Measurements from ENCODE around the gene PAGR1. TPM values are rescaled to one million over a fixed set of nuclear protein-coding genes. Genes with fewer than 3 reads are reported as not detected.

PAGR1 gene
- total RNA-seq, 1 donor from 2014 or later = 47.2 TPM

- Histone ChIP-seq H3K4me3 (peak overlapping the region; percentile 83), H3K27ac (peak overlapping the region; percentile 49), H4K20me1 (ENCODE audit: low read depth) (peaks cover 47% of the 10 kb centered on the region), H3F3A (ENCODE audit: low read depth) (peaks cover 78% of the 10 kb centered on the region), H3K4me2 (peak overlapping the region; percentile 88), H3K36me3 (no peaks in the 10 kb centered on the region), H3K9me3 (ENCODE audit: low read depth) (no peaks in the 10 kb centered on the region), H2AFZ (replicated peaks) (no peak overlapping the region), H3K27me3 (no peaks in the 10 kb centered on the region), H3K9ac (no peak overlapping the region), H3K79me2 (ENCODE audit: low read depth) (peaks cover 78% of the 10 kb centered on the region), H3K4me1 (peaks cover 50% of the 10 kb centered on the region)
- Mint-ChIP-seq H3K4me1 (peaks cover 66% of the 10 kb centered on the region), H3K27ac (peak overlapping the region; percentile 34), H3K9me3 (no peaks in the 10 kb centered on the region), H3K4me3 (peak overlapping the region; percentile 98), H3K27me3 (ENCODE audit: insufficient read depth, low read depth) (peaks cover 15% of the 10 kb centered on the region), H3K36me3 (peaks cover 12% of the 10 kb centered on the region)
- TF ChIP-seq EZH2phosphoT487 (IDR thresholded peaks at IDR 0.05) (no peak), CTCF (IDR thresholded peaks at IDR 0.05) (no peak), EZH2 (IDR thresholded peaks at IDR 0.05) (no peak)
- peak; percentile 52 for DNase-seq (ENCODE audit: low spot score)
These were observed 2.0 kb upstream of the PAGR1 start for GRCh38 chr16:29813644-29814562.

GRCh38 chr16:29814592-29814991 is 1.4 kb upstream of the PAGR1 start:
- H2AFZ ChIP-seq (replicated peaks) = no peak overlapping the region
- peak overlapping the region; percentile 49 for H3K27ac ChIP-seq
- peaks cover 69% of the 10 kb centered on the region for H3K4me1 Mint-ChIP-seq

GRCh38 chr16:29815032-29815721 is 775 bp upstream of the PAGR1 start:
- peak; percentile 55 for DNase-seq (ENCODE audit: low spot score)
- H3K9me3 ChIP-seq (ENCODE audit: low read depth) = no peaks in the 10 kb centered on the region
- Mint-ChIP-seq H3K9me3 (no peaks in the 10 kb centered on the region), H3K4me1 (peaks cover 68% of the 10 kb centered on the region), H3K27me3 (ENCODE audit: insufficient read depth, low read depth) (peaks cover 14% of the 10 kb centered on the region), H3K4me3 (peak overlapping the region; percentile 98), H3K36me3 (peaks cover 14% of the 10 kb centered on the region), H3K27ac (no peak overlapping the region)
- H3K27me3 ChIP-seq = no peaks in the 10 kb centered on the region
- H3K36me3 ChIP-seq = no peaks in the 10 kb centered on the region
- H3K4me1 ChIP-seq = peaks cover 37% of the 10 kb centered on the region
- peaks cover 66% of the 10 kb centered on the region for H3F3A ChIP-seq (ENCODE audit: low read depth)
- peaks cover 45% of the 10 kb centered on the region for H4K20me1 ChIP-seq (ENCODE audit: low read depth)
- H3K4me2 ChIP-seq = peak overlapping the region; percentile 88
- H3K27ac ChIP-seq = peak overlapping the region; percentile 49
- H2AFZ ChIP-seq (replicated peaks) = no peak overlapping the region
- peaks cover 70% of the 10 kb centered on the region for H3K79me2 ChIP-seq (ENCODE audit: low read depth)
- H3K9ac ChIP-seq = no peak overlapping the region
- peak overlapping the region; percentile 83 for H3K4me3 ChIP-seq
- TF ChIP-seq EZH2 (IDR thresholded peaks at IDR 0.05) (no peak), CTCF (IDR thresholded peaks at IDR 0.05) (no peak), EZH2phosphoT487 (IDR thresholded peaks at IDR 0.05) (no peak)

More at GRCh38 chr16:29814592-29814991, 1.4 kb upstream of the PAGR1 start:
- H3K27me3 Mint-ChIP-seq (ENCODE audit: insufficient read depth, low read depth) = peaks cover 14% of the 10 kb centered on the region
- TF ChIP-seq CTCF (IDR thresholded peaks at IDR 0.05) = no peak
- TF ChIP-seq EZH2 (IDR thresholded peaks at IDR 0.05) = no peak
- no peak for TF ChIP-seq EZH2phosphoT487 (IDR thresholded peaks at IDR 0.05)
- Histone ChIP-seq H3K4me2 (peak overlapping the region; percentile 88), H3K4me1 (peaks cover 43% of the 10 kb centered on the region), H3K27me3 (no peaks in the 10 kb centered on the region), H3K9ac (no peak overlapping the region), H4K20me1 (ENCODE audit: low read depth) (peaks cover 45% of the 10 kb centered on the region), H3F3A (ENCODE audit: low read depth) (peaks cover 72% of the 10 kb centered on the region), H3K79me2 (ENCODE audit: low read depth) (peaks cover 76% of the 10 kb centered on the region), H3K36me3 (no peaks in the 10 kb centered on the region), H3K9me3 (ENCODE audit: low read depth) (no peaks in the 10 kb centered on the region), H3K4me3 (peak overlapping the region; percentile 83)
- no peaks in the 10 kb centered on the region for H3K9me3 Mint-ChIP-seq
- peak; percentile 46 for DNase-seq (ENCODE audit: low spot score)
- peak overlapping the region; percentile 98 for H3K4me3 Mint-ChIP-seq
- H3K36me3 Mint-ChIP-seq = peaks cover 15% of the 10 kb centered on the region
- peak overlapping the region; percentile 36 for H3K27ac Mint-ChIP-seq
